DND-41 (cell line): ENCODE data around the gene TCEANC2.

ENCODE experiments used
- EZH2 ChIP-seq: IDR thresholded peaks from 3 replicates; pipeline ENCODE4 v1.6.1; 2012; ENCODE audit warnings: borderline replicate concordance, low read depth, mild to moderate bottlenecking, moderate library complexity, low read length, inconsistent platforms; ENCODE audit not compliant: severe bottlenecking
- TF ChIP-seq, protein P1 (sequence below): IDR thresholded peaks from 2 replicates; pipeline ENCODE4 v1.5.1; 2012; ENCODE audit warnings: borderline replicate concordance, low read length, moderate library complexity, mild to moderate bottlenecking; ENCODE audit not compliant: poor library complexity, severe bottlenecking; ENCODE audit errors: extremely low read depth

DNA sequence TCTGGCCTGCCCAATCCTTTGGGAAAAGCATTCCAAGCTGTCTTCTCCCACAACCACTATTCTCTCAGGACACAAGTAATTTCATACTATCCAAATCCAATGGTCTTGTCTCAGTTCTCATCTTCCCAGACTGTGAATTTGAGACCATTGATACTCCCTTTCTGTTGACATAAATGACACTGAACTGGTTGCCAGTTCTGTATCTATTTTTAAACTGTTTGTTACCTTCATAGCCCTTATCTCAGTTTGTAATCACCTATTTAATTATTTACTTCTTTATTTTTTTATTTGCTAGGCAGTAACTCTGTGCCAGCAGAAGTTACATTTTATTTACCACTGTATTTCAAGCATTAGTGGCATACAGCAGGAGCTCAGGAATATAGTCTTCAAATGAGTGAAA lies 24.0 kb downstream of the TCEANC2 start:
- TF ChIP-seq, protein P1, sequence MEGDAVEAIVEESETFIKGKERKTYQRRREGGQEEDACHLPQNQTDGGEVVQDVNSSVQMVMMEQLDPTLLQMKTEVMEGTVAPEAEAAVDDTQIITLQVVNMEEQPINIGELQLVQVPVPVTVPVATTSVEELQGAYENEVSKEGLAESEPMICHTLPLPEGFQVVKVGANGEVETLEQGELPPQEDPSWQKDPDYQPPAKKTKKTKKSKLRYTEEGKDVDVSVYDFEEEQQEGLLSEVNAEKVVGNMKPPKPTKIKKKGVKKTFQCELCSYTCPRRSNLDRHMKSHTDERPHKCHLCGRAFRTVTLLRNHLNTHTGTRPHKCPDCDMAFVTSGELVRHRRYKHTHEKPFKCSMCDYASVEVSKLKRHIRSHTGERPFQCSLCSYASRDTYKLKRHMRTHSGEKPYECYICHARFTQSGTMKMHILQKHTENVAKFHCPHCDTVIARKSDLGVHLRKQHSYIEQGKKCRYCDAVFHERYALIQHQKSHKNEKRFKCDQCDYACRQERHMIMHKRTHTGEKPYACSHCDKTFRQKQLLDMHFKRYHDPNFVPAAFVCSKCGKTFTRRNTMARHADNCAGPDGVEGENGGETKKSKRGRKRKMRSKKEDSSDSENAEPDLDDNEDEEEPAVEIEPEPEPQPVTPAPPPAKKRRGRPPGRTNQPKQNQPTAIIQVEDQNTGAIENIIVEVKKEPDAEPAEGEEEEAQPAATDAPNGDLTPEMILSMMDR, result no peak
- TF ChIP-seq EZH2, result no peak
